Measurements from ENCODE around the gene PHLDA2. TPM values are rescaled to one million over a fixed set of nuclear protein-coding genes. Genes with fewer than 3 reads are reported as not detected.

Gene PHLDA2
- total RNA-seq, 1 donor from 2014 or later = 96.1 TPM

- no peak for TF ChIP-seq CTCF (IDR thresholded peaks at IDR 0.05)
- no peak overlapping the region for H3K4me3 Mint-ChIP-seq (ENCODE audit: unreplicated experiment)
- no peak overlapping the region for H3K27ac Mint-ChIP-seq (ENCODE audit: unreplicated experiment)
- H3K36me3 Mint-ChIP-seq (ENCODE audit: unreplicated experiment) = no peaks in the 10 kb centered on the region
- H3K4me1 Mint-ChIP-seq (ENCODE audit: unreplicated experiment) = peaks cover 29% of the 10 kb centered on the region
- no peak for DNase-seq (ENCODE audit: extremely low spot score, unreplicated experiment)
- H3K9me3 Mint-ChIP-seq (ENCODE audit: unreplicated experiment) = no peaks in the 10 kb centered on the region
- no peaks in the 10 kb centered on the region for H3K27me3 Mint-ChIP-seq (ENCODE audit: unreplicated experiment)
Observed at GRCh38 chr11:2921742-2922493, 7.3 kb downstream of the PHLDA2 start.

DNA sequence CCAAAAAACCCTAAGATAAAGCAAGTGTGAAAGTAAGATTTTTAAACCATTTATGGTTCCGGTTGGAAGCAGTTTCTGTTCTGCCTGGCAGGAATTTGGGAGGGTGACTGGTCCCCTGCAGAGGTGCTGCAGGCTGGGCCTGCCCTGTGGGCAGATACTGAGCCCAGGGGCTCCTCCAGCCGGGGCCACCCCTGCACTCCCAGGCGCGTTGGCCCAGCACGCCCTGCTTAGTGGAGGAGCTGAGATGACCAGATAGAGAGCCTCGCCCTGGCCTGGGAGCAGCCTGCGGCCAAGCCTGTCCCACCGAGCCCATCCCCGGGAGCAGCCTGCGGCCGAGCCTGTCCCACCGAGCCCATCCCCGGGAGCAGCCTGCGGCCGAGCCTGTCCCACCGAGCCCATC, 8.0 kb downstream of the PHLDA2 start:
- Mint-ChIP-seq H3K27me3 (ENCODE audit: unreplicated experiment) (no peaks in the 10 kb centered on the region), H3K27ac (ENCODE audit: unreplicated experiment) (no peak overlapping the region), H3K4me3 (ENCODE audit: unreplicated experiment) (no peak overlapping the region)

GRCh38 chr11:2920343-2920742, 8.9 kb downstream of the PHLDA2 start:
- Mint-ChIP-seq H3K27ac (ENCODE audit: unreplicated experiment) (no peak overlapping the region), H3K27me3 (ENCODE audit: unreplicated experiment) (no peaks in the 10 kb centered on the region), H3K9me3 (ENCODE audit: unreplicated experiment) (no peaks in the 10 kb centered on the region), H3K4me3 (ENCODE audit: unreplicated experiment) (no peak overlapping the region), H3K36me3 (ENCODE audit: unreplicated experiment) (no peaks in the 10 kb centered on the region), H3K4me1 (ENCODE audit: unreplicated experiment) (peaks cover 18% of the 10 kb centered on the region)
- no peak for DNase-seq (ENCODE audit: extremely low spot score, unreplicated experiment)
- TF ChIP-seq CTCF (IDR thresholded peaks at IDR 0.05) = no peak

More for the DNA sequence above, 8.0 kb downstream of the PHLDA2 start:
- DNase-seq (ENCODE audit: extremely low spot score, unreplicated experiment) = no peak
- Mint-ChIP-seq H3K4me1 (ENCODE audit: unreplicated experiment) (peaks cover 22% of the 10 kb centered on the region), H3K9me3 (ENCODE audit: unreplicated experiment) (no peaks in the 10 kb centered on the region), H3K36me3 (ENCODE audit: unreplicated experiment) (no peaks in the 10 kb centered on the region)
- no peak for TF ChIP-seq CTCF (IDR thresholded peaks at IDR 0.05)

DNA sequence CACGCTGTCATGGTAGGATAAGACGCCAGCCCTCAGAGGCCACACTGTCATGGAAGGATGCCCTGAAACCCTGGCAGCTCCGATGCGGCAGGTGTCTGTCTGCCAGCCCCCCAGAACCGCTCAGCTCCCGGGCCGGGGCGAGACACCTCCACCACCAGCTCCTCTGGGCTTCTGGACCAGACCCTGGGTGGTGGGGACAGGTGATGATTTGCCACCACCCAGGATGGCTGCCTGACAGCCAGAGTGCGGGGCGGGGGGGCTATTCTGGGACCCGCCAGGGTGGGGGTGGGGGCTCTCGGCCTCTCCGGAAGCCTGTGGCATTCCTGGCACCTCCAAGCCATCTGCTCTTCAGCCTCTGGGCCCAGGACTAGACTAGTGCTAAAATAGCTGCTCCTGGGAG, 9.4 kb downstream of the PHLDA2 start:
- H3K4me3 Mint-ChIP-seq (ENCODE audit: unreplicated experiment) = no peak overlapping the region
- H3K36me3 Mint-ChIP-seq (ENCODE audit: unreplicated experiment) = no peaks in the 10 kb centered on the region
- DNase-seq (ENCODE audit: extremely low spot score, unreplicated experiment) = no peak
- H3K4me1 Mint-ChIP-seq (ENCODE audit: unreplicated experiment) = peaks cover 13% of the 10 kb centered on the region
- no peak overlapping the region for H3K27ac Mint-ChIP-seq (ENCODE audit: unreplicated experiment)
- no peaks in the 10 kb centered on the region for H3K27me3 Mint-ChIP-seq (ENCODE audit: unreplicated experiment)
- H3K9me3 Mint-ChIP-seq (ENCODE audit: unreplicated experiment) = no peaks in the 10 kb centered on the region
- no peak for TF ChIP-seq CTCF (IDR thresholded peaks at IDR 0.05)

DNA sequence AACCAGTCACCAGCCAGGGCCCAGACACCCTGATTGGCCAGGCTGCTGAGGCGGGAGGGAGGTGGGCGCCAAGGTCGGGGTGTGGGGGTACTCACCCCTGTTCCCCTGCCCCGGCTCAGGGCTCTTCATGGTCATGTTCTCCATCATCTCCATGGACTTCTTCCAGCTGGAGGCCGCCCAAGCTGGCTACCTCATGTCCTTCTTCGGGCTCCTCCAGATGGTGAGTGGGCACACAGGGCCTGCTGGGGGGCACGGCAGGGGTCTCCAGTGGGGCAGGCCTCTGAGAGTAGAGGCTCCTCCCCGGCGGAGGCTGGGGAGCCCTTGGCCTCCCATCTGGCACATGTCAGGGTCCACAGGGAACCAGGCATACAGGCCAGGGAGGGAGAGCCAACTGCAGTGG, 10.0 kb downstream of the PHLDA2 start:
- no peak overlapping the region for H3K4me3 Mint-ChIP-seq (ENCODE audit: unreplicated experiment)
- no peaks in the 10 kb centered on the region for H3K27me3 Mint-ChIP-seq (ENCODE audit: unreplicated experiment)
- H3K4me1 Mint-ChIP-seq (ENCODE audit: unreplicated experiment) = peaks cover 10% of the 10 kb centered on the region
- no peaks in the 10 kb centered on the region for H3K9me3 Mint-ChIP-seq (ENCODE audit: unreplicated experiment)
- no peak for TF ChIP-seq CTCF (IDR thresholded peaks at IDR 0.05)
- H3K27ac Mint-ChIP-seq (ENCODE audit: unreplicated experiment) = no peak overlapping the region
- no peak for DNase-seq (ENCODE audit: extremely low spot score, unreplicated experiment)
- H3K36me3 Mint-ChIP-seq (ENCODE audit: unreplicated experiment) = no peaks in the 10 kb centered on the region

All from osteocyte (in vitro differentiated cells).